KMS-11 (cell line): ENCODE measurements around the gene SPON1.
"Not testable (repeated sequence)": the region's sequence is repeated elsewhere in the genome, so short reads cannot be mapped to it uniquely, and the experiment has no call there.

Experiments used
- H2AFZ ChIP-seq: fragments of 200-600 bp; sonication (generic); 2 replicates; pipeline ENCODE4 v1.6.1; 2016; ENCODE audit warnings: antibody characterized with exemption, mixed run types, low read depth
- H3K27ac ChIP-seq: fragments of 200-600 bp; sonication (generic); 2 replicates; pipeline ENCODE4 v1.6.1; 2016; ENCODE audit warnings: mild to moderate bottlenecking, mixed run types
- H3K27me3 ChIP-seq: fragments of 200-600 bp; sonication (generic); 2 replicates; pipeline ENCODE4 v1.6.1; 2017; ENCODE audit warnings: mild to moderate bottlenecking, low read depth, mixed run types, moderate library complexity; ENCODE audit not compliant: insufficient read depth
- H3K36me3 ChIP-seq: fragments of 200-600 bp; sonication (generic); 2 replicates; pipeline ENCODE4 v1.6.1; 2017; ENCODE audit warnings: mild to moderate bottlenecking, mixed run types; ENCODE audit not compliant: insufficient read depth
- H3K4me1 ChIP-seq: fragments of 200-600 bp; sonication (generic); 2 replicates; pipeline ENCODE4 v1.6.1; 2016; ENCODE audit warnings: mild to moderate bottlenecking, low read depth, mixed run types; ENCODE audit not compliant: poor library complexity, severe bottlenecking
- H3K4me2 ChIP-seq: fragments of 200-600 bp; sonication (generic); 2 replicates; pipeline ENCODE4 v1.7.0; 2016; ENCODE audit warnings: mild to moderate bottlenecking, mixed run types
- H3K4me3 ChIP-seq: fragments of 200-600 bp; sonication (generic); IDR thresholded peaks from 2 replicates; pipeline ENCODE4 v1.6.1; 2017; ENCODE audit warnings: low read depth, low read length, mixed read lengths; ENCODE audit not compliant: insufficient read depth
- H3K79me2 ChIP-seq: fragments of 200-600 bp; sonication (generic); 2 replicates; pipeline ENCODE4 v1.6.1; 2016; ENCODE audit warnings: low read depth, mixed run types; ENCODE audit not compliant: insufficient read depth
- H3K9ac ChIP-seq: fragments of 200-600 bp; sonication (generic); 2 replicates; pipeline ENCODE4 v1.6.1; 2016; ENCODE audit warnings: mild to moderate bottlenecking, mixed run types
- H4K20me1 ChIP-seq: fragments of 200-600 bp; sonication (generic); 2 replicates; pipeline ENCODE4 v1.6.1; 2016; ENCODE audit warnings: mild to moderate bottlenecking, mixed run types; ENCODE audit not compliant: insufficient read depth
- TF ChIP-seq, protein P1 (sequence below): fragments of 200-600 bp; sonication (generic); conservative IDR thresholded peaks from 2 replicates; pipeline ENCODE4 v1.6.1; 2017; ENCODE audit warnings: low read depth, mild to moderate bottlenecking, antibody characterized with exemption, low read length, moderate library complexity, mixed read lengths

The SPON1 gene

DNA sequence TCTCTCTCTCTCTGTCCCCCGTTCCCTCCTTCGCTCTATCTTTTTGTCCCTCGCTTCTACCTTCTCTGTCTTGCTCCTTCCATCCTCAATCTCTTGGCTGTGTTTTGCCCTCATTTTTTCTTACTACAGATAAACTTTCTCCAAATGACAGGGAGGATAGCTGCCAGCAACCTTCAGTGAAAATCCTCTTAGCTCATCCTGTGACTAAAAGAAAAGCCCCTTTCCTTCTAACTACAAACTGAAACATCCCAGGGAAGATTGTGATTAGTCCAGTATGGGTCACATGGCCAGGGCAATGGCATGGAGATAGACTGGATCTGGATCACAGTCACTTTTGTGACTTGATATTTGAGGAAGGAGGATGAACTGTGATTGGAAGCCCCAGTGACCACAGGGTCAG is 10.4 kb downstream of the SPON1 start:
- Histone ChIP-seq H4K20me1 (no peaks in the 10 kb centered on the region), H3K4me2 (no peak overlapping the region), H3K79me2 (no peaks in the 10 kb centered on the region), H3K27ac (no peak overlapping the region), H2AFZ (no peak overlapping the region), H3K4me1 (no peaks in the 10 kb centered on the region), H3K9ac (no peak overlapping the region), H3K36me3 (no peaks in the 10 kb centered on the region), H3K4me3 (no peak overlapping the region), H3K27me3 (no peaks in the 10 kb centered on the region)
- TF ChIP-seq, protein P1, sequence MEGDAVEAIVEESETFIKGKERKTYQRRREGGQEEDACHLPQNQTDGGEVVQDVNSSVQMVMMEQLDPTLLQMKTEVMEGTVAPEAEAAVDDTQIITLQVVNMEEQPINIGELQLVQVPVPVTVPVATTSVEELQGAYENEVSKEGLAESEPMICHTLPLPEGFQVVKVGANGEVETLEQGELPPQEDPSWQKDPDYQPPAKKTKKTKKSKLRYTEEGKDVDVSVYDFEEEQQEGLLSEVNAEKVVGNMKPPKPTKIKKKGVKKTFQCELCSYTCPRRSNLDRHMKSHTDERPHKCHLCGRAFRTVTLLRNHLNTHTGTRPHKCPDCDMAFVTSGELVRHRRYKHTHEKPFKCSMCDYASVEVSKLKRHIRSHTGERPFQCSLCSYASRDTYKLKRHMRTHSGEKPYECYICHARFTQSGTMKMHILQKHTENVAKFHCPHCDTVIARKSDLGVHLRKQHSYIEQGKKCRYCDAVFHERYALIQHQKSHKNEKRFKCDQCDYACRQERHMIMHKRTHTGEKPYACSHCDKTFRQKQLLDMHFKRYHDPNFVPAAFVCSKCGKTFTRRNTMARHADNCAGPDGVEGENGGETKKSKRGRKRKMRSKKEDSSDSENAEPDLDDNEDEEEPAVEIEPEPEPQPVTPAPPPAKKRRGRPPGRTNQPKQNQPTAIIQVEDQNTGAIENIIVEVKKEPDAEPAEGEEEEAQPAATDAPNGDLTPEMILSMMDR = no peak

DNA sequence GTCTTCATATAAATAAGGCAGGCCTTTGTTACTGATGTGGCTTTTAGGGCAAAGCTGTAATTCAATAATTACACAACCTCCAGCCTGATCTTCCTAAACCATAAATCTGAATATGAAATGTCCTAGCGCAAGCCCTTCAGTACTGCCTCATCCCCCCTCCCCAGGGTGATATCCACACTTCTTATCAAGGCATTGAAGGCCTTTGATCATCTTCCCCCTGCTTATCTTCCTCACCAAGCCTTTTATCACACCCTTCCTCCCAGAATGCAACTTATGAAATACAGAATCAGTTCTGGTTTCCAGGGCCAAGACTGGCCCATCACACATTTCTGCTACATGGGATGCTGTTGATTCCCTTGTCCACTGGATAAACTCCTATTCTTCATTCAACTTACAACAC is 12.1 kb downstream of the SPON1 start:
- H3K79me2 ChIP-seq = no peaks in the 10 kb centered on the region
- H3K4me1 ChIP-seq = no peaks in the 10 kb centered on the region
- H3K27ac ChIP-seq = no peak overlapping the region
- H3K27me3 ChIP-seq = no peaks in the 10 kb centered on the region
- TF ChIP-seq, protein P1 = no peak
- no peak overlapping the region for H2AFZ ChIP-seq
- H3K9ac ChIP-seq = no peak overlapping the region
- no peak overlapping the region for H3K4me3 ChIP-seq
- H3K4me2 ChIP-seq = no peak overlapping the region
- H3K36me3 ChIP-seq = no peaks in the 10 kb centered on the region
- H4K20me1 ChIP-seq = no peaks in the 10 kb centered on the region

DNA sequence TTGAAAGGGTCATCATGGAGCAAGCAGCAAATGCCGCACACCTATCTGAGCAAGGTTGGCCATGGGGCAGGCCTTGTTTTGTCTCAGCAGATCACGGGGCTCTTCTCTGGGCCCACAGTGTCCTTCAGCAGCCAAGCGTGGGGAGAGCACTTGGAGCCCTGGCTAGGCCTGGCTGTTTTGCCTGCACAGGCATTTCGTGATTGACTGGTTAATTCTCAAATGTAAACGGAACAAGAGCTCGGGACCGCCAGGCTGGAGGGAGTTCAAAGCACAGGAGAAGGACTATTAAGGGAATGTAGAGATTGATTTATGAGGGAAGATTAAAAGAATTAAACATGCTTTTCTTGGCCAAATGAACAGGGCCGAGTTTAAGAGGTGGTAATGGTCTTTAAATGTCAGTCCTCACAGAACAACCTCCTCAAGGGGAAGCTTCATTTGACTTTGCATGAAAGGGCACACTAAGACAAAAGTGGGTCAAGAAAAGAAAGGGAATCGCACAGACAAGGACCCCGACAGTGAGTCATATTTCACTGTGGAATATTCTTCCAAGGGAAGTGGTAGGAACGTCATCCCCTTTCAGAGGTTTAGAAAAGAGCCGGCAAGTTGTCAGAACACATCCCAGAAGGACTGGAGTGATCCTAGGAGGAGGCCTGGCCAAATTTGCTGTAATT is 20.7 kb downstream of the SPON1 start:
- H3K4me2 ChIP-seq = no peak overlapping the region
- H3K4me3 ChIP-seq = no peak overlapping the region
- H3K4me1 ChIP-seq = no peaks in the 10 kb centered on the region
- H2AFZ ChIP-seq = no peak overlapping the region
- no peaks in the 10 kb centered on the region for H3K79me2 ChIP-seq
- H3K9ac ChIP-seq = no peak overlapping the region
- no peak overlapping the region for H3K27ac ChIP-seq
- H3K36me3 ChIP-seq = no peaks in the 10 kb centered on the region
- TF ChIP-seq, protein P1 = no peak
- no peaks in the 10 kb centered on the region for H4K20me1 ChIP-seq
- no peaks in the 10 kb centered on the region for H3K27me3 ChIP-seq

DNA sequence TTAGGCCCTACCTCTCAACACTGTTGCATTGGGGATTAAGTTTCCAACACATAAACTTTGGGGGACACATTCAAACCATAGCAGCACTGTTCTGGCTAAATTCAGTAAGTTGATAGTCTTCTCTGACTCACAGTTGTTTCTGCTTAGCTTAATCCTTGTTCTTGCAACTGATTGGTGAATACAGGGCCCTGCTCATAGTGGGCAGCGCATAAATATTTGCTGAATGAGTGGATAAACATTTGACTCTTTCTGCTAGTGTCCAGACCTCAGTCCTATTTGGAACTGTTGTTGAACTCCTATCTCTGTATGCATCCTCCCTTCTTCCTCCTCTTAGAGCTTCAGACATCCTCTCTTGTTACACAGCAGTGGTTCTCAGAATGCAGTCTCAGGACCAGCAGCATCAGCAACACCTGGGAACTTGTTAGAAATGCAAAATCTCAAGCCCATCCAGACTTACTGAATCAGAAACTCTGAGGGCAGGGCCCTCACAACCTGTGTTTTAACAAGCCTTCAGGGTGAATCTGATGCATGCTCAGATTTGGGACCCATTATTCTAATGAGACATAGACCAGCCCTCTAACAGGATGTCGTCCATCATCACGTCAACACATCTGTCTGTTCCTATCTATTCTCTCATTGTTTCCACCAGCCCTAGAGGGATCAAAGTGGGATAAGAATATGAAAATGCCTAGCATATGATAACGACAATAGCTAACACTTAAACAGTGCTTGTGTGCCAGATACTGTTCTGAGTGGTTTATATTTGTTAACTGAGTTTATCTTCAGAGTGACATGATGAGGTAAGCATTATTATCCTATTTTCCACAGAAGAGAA is 22.3 kb downstream of the SPON1 start:
- H3K4me2 ChIP-seq = no peak overlapping the region
- no peaks in the 10 kb centered on the region for H3K4me1 ChIP-seq
- TF ChIP-seq, protein P1 = no peak
- H3K4me3 ChIP-seq = no peak overlapping the region
- no peaks in the 10 kb centered on the region for H3K36me3 ChIP-seq
- no peak overlapping the region for H3K27ac ChIP-seq
- no peak overlapping the region for H3K9ac ChIP-seq
- H3K79me2 ChIP-seq = no peaks in the 10 kb centered on the region
- H4K20me1 ChIP-seq = no peaks in the 10 kb centered on the region
- H3K27me3 ChIP-seq = no peaks in the 10 kb centered on the region
- H2AFZ ChIP-seq = no peak overlapping the region

DNA sequence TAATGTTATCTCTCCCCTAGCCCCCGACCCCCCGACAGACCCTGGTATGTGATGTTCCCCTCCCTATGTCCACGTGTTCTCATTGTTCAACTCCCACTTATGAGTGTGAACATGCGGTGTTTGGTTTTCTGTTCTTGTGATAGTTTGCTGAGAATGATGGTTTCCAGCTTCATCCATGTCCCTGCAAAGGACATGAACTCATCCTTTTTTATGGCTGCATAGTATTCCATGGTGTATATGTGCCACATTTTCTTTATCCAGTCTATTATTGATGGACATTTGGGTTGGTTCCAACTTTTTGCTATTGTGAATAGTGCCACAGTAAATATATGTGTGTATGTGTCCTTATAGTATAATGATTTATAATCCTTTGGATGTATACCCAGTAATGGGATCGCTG is 24.2 kb downstream of the SPON1 start:
- H3K36me3 ChIP-seq, H3K27ac ChIP-seq, H3K27me3 ChIP-seq, H3K79me2 ChIP-seq, H3K4me3 ChIP-seq, H2AFZ ChIP-seq, H3K4me1 ChIP-seq, H3K4me2 ChIP-seq, H4K20me1 ChIP-seq, H3K9ac ChIP-seq: not testable (repeated sequence)

DNA sequence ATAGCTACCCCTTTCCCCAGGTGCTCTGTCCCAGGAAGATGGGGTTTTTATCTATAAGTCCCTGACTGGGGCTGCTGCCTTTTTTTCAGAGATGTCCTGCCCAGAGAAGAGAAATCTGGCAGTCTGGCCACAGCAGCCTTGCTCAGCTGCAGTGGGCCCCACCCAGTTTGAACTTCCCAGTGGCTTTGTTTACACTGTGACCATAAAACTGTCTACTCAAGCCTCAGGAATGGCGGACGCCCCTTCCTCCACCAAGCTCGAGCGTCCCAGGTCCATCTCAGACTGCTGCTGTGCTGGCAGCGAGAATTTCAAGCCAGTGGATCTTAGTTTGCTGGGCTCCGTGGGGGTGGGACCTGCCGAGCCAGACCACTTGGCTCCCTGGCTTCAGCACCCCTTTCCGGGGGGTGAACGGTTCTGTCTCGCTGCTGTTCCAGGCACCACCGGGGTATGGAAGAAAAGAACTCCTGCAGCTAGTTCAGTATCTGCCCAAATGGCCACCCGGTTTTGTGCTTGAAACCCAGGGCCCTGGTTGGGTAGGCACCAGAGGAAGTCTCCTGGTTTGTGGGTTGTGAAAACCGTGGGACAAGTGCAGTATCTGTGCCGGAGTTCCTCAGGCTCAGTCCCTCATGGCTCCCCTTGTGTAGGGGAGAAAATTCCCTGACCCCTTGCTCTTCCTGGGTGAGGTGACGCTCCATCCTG is 29.8 kb downstream of the SPON1 start:
- not testable (repeated sequence) for H3K4me2 ChIP-seq, H3K4me1 ChIP-seq, H2AFZ ChIP-seq, H3K4me3 ChIP-seq, H3K79me2 ChIP-seq, H3K36me3 ChIP-seq, H3K9ac ChIP-seq, H3K27me3 ChIP-seq, H3K27ac ChIP-seq, H4K20me1 ChIP-seq
